DOHH2 (cell line): ENCODE measurements around the gene HBZ.
A peak's percentile ranks its signal among the peaks of the same experiment; 100 is the strongest.

Experiments used
- H3F3A ChIP-seq: fragments of 200-600 bp; sonication (generic), shearing (Covaris generic); 2 replicates; pipeline ENCODE4 v1.6.0; 2016; ENCODE audit warnings: antibody characterized with exemption, mild to moderate bottlenecking; ENCODE audit not compliant: control insufficient read depth, insufficient read depth
- H3K27ac ChIP-seq: fragments of 200-600 bp; sonication (generic); 2 replicates; pipeline ENCODE4 v1.5.1; 2014; ENCODE audit warnings: low read depth, mild to moderate bottlenecking, low read length, moderate library complexity
- H3K27me3 ChIP-seq: fragments of 200-600 bp; sonication (generic); 2 replicates; pipeline ENCODE4 v1.6.1; 2014; ENCODE audit warnings: mild to moderate bottlenecking, low read length, mixed read lengths; ENCODE audit not compliant: control insufficient read depth
- H3K36me3 ChIP-seq: fragments of 200-600 bp; sonication (generic); 2 replicates; pipeline ENCODE4 v1.6.1; 2014; ENCODE audit warnings: mild to moderate bottlenecking, low read length, moderate library complexity, mixed read lengths; ENCODE audit not compliant: control insufficient read depth
- H3K4me1 ChIP-seq: fragments of 200-600 bp; sonication (generic); 2 replicates; pipeline ENCODE4 v1.6.1; 2014; ENCODE audit warnings: mild to moderate bottlenecking, low read length, mixed read lengths; ENCODE audit not compliant: control insufficient read depth
- H3K4me2 ChIP-seq: fragments of 200-600 bp; sonication (generic); 2 replicates; pipeline ENCODE4 v1.6.0; 2014; ENCODE audit warnings: mild to moderate bottlenecking, low read length, moderate library complexity
- H3K4me3 ChIP-seq: fragments of 200-600 bp; sonication (generic); 2 replicates; pipeline ENCODE4 v1.5.1; 2014; ENCODE audit warnings: mild to moderate bottlenecking, low read length, mixed read lengths
- H3K79me2 ChIP-seq: fragments of 200-600 bp; sonication (generic); 2 replicates; pipeline ENCODE4 v1.6.1; 2014; ENCODE audit warnings: mild to moderate bottlenecking, low read length, mixed read lengths; ENCODE audit not compliant: control insufficient read depth
- H3K9me2 ChIP-seq: fragments of 200-600 bp; sonication (generic); replicated peaks from 2 replicates; pipeline ENCODE4 v1.6.1; 2014; ENCODE audit warnings: mild to moderate bottlenecking, low read length, mixed read lengths; ENCODE audit not compliant: control insufficient read depth
- H3K9me3 ChIP-seq: fragments of 200-600 bp; sonication (generic); 2 replicates; pipeline ENCODE4 v1.6.1; 2014; ENCODE audit warnings: antibody characterized with exemption, low read length, mixed read lengths; ENCODE audit not compliant: control insufficient read depth, insufficient read depth
- H4K20me1 ChIP-seq: fragments of 200-600 bp; sonication (generic); 2 replicates; pipeline ENCODE4 v1.6.0; 2014; ENCODE audit warnings: low read depth, mild to moderate bottlenecking, antibody characterized with exemption, low read length, moderate library complexity; ENCODE audit not compliant: control insufficient read depth, insufficient read depth
- EZH2phosphoT487 ChIP-seq: fragments of 200-600 bp; sonication (generic); IDR thresholded peaks from 2 replicates; pipeline ENCODE4 v1.6.1; 2017; ENCODE audit warnings: borderline replicate concordance, mild to moderate bottlenecking, antibody characterized with exemption, low read length, moderate library complexity, mixed read lengths
- TF ChIP-seq, protein P1 (sequence below): fragments of 200-600 bp; sonication (generic); IDR thresholded peaks from one replicate; pipeline ENCODE4 v1.5.1; 2014; ENCODE audit warnings: antibody characterized with exemption, mild to moderate bottlenecking, low read depth, low read length; ENCODE audit not compliant: poor library complexity, severe bottlenecking

The HBZ gene

DNA sequence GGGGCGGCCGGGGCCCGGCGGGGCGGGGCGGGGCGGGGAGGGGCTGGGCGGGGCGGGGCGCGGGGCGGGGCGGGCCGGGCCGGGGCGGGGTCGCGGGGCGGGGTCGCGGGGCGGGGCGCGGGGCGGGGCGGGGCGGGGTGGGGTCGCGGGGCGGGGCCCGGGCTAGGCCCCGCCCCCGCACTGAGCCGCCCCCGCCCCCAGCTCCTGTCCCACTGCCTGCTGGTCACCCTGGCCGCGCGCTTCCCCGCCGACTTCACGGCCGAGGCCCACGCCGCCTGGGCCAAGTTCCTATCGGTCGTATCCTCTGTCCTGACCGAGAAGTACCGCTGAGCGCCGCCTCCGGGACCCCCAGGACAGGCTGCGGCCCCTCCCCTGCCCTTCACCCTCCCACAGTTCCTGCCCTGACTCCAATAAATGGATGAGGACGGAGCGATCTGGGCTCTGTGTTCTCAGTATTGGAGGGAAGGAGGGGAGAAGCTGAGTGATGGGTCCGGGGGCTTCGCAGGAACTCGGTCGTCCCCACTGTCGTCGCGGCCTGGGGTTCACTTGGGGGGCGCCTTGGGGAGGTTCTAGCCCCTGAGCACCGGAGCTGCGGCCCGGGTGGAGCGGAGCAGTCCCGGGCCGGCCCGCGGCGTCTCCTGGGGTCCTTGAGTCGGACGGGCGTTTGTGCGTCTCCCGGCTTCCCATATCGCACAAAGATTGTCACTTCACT lies 12.5 kb downstream of the HBZ start:
- Histone ChIP-seq H3K4me3 (peak overlapping the region; percentile 44; the same call in 1 of the 2 replicates), H3K9me3 (no peaks in the 10 kb centered on the region), H3K27ac (no peak overlapping the region), H3K36me3 (no peaks in the 10 kb centered on the region), H3K4me2 (peak overlapping the region; percentile 44; the same call in 1 of the 2 replicates), H3K79me2 (no peaks in the 10 kb centered on the region), H3K4me1 (peaks cover 20% of the 10 kb centered on the region), H3F3A (peaks cover 9% of the 10 kb centered on the region; the same call in 1 of the 2 replicates), H3K9me2 (no peaks in the 10 kb centered on the region), H3K27me3 (peaks cover 47% of the 10 kb centered on the region), H4K20me1 (no peaks in the 10 kb centered on the region; the same call in 1 of the 2 replicates)
- no peak for TF ChIP-seq EZH2phosphoT487
- TF ChIP-seq, protein P1, sequence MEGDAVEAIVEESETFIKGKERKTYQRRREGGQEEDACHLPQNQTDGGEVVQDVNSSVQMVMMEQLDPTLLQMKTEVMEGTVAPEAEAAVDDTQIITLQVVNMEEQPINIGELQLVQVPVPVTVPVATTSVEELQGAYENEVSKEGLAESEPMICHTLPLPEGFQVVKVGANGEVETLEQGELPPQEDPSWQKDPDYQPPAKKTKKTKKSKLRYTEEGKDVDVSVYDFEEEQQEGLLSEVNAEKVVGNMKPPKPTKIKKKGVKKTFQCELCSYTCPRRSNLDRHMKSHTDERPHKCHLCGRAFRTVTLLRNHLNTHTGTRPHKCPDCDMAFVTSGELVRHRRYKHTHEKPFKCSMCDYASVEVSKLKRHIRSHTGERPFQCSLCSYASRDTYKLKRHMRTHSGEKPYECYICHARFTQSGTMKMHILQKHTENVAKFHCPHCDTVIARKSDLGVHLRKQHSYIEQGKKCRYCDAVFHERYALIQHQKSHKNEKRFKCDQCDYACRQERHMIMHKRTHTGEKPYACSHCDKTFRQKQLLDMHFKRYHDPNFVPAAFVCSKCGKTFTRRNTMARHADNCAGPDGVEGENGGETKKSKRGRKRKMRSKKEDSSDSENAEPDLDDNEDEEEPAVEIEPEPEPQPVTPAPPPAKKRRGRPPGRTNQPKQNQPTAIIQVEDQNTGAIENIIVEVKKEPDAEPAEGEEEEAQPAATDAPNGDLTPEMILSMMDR: no peak

DNA sequence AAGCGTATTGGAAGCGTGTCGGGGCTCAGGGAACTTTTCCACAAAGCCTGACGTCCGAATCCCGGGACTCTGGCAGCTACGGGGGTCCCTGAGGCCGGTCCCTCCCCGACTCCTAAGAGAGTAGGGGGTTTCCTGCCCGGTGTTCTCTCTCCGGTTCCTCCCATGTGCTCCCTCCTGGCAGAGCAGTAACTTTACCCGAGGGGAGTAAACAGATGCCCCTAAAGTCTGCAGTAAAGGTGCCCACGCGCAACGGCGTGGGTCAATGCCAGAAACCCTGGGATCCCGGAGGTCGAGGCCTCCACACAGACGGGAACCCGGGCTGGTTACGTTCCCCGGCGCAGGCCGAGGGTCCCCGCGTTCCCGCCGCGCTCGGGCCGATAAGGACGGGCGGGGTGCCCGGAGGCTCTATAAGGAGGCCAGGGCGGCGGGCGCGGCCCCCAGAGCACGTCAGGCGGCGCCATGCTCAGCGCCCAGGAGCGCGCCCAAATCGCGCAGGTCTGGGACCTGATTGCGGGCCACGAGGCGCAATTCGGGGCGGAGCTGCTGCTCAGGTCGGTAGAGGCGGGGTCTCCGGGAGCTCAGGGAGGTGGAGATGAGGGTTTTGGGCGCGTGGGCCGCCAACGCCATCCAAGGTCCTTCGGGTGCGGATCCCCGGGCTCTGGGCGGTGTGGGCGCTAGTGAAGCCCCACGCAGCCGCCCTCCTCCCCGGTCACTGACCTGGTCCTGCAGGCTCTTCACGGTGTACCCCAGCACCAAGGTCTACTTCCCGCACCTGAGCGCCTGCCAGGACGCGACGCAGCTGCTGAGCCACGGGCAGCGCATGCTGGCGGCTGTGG lies 13.3 kb downstream of the HBZ start, which contains the start of gene HBM:
TSS of gene HBM (plus strand) at position 440 of the 836 bp plus-strand sequence. CDS start at position 460, 20 bp downstream.
- Histone ChIP-seq H3K27me3 (peaks cover 49% of the 10 kb centered on the region), H3K9me2 (no peaks in the 10 kb centered on the region), H3K79me2 (no peaks in the 10 kb centered on the region), H3F3A (peaks cover 9% of the 10 kb centered on the region; the same call in 1 of the 2 replicates), H3K27ac (no peak within 1 kb of the TSS), H3K4me2 (peak within 1 kb of the TSS; percentile 44; the same call in 1 of the 2 replicates), H3K4me3 (peak within 1 kb of the TSS; percentile 44; the same call in 1 of the 2 replicates), H4K20me1 (no peaks in the 10 kb centered on the region; the same call in 1 of the 2 replicates), H3K36me3 (no peaks in the 10 kb centered on the region), H3K9me3 (no peaks in the 10 kb centered on the region), H3K4me1 (peaks cover 20% of the 10 kb centered on the region)
- TF ChIP-seq, protein P1: no peak
- no peak for TF ChIP-seq EZH2phosphoT487

DNA sequence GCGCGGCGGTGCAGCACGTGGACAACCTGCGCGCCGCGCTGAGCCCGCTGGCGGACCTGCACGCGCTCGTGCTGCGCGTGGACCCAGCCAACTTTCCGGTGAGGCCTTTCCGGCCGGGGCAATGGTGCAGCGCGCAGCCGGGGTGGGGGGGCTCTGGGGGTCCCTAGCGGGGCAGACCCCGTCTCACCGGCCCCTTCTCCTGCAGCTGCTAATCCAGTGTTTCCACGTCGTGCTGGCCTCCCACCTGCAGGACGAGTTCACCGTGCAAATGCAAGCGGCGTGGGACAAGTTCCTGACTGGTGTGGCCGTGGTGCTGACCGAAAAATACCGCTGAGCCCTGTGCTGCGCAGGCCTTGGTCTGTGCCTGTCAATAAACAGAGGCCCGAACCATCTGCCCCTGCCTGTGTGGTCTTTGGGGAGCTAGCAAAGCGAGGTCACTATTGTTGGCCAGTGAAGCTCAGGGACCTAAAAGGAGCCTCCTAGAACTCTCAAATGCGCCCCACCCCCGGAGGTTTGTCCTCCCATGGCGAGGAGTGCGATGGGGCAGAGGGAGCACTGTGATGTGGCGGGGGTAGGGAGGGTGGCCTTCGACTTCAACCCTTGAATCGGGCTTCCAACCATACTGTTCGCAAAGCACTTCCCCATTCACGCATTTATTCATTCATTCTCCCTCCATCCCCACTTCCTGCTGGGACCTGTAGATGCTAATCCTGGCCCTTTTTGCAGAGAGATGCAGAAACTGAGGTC lies 14.1 kb downstream of the HBZ start:
- H3K4me3 ChIP-seq: no peak overlapping the region
- H3K4me1 ChIP-seq: peaks cover 14% of the 10 kb centered on the region
- TF ChIP-seq EZH2phosphoT487: peak; percentile 47; the same call in 1 of the 2 replicates
- TF ChIP-seq, protein P1: no peak
- no peak overlapping the region for H3K27ac ChIP-seq
- peaks cover 5% of the 10 kb centered on the region; the same call in 1 of the 2 replicates for H3F3A ChIP-seq
- no peaks in the 10 kb centered on the region for H3K79me2 ChIP-seq
- no peaks in the 10 kb centered on the region for H3K36me3 ChIP-seq
- no peak overlapping the region for H3K4me2 ChIP-seq
- H4K20me1 ChIP-seq: no peaks in the 10 kb centered on the region; the same call in 1 of the 2 replicates
- no peaks in the 10 kb centered on the region for H3K9me3 ChIP-seq
- H3K27me3 ChIP-seq: peaks cover 46% of the 10 kb centered on the region
- H3K9me2 ChIP-seq: no peaks in the 10 kb centered on the region
